Body of pancreas (tissue), 4 donors: Measurements from ENCODE around the gene ZNF532.

Source experiments
- CTCF ChIP-seq, 7 experiments: fragments of 450-650 bp in 4 of 7; fragments of 200-600 bp in 3 of 7; sonication (generic) in 3 of 7; IDR thresholded peaks; one replicate each; pipeline ENCODE4 v1.5.1; 2016 to 2019; ENCODE audit warnings: antibody characterized with exemption in 7 of 7
- POLR2A ChIP-seq, 3 donors: fragments of 450-650 bp; IDR thresholded peaks; one replicate each; pipeline ENCODE4 v1.6.1; 2016; ENCODE audit warnings: antibody characterized with exemption in 3 of 3, mild to moderate bottlenecking in 2 of 3

DNA sequence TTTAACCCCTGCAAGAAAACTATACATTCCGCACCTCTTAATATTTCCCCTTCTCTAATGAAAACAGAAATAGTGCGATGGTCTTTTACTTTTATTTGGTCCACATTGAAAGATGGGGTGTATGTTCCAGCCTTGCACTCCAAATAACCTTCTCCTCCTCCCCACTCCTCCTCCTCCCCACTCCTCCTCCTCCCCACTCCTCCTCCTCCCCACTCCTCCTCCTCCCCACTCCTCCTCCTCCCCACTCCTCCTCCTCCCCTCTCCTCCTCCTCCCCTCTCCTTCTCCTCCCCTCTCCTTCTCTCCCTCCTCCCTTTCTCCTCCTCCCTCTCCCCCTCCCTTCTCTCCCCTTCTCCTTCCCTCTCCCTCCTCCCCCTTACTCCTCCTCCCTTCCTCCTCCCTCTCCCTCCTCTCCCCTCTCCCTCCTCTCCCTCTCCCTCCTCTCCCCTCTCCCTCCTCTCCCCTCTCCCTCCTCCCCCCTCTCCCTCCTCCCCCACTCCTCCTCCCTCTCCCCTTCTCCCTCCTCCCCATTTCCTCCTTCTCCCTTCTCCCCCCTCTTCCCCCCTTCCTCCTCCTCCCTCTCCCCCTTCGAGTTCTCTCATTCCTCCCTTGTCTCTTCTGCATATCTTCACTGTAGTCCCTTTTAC, 70.4 kb downstream of the ZNF532 start:
- TF ChIP-seq CTCF (IDR thresholded peaks at IDR 0.05) (no peak), POLR2A (IDR thresholded peaks at IDR 0.05) (no peak)
